A549 (cell line): ENCODE results near the gene RELL2. TPM values are rescaled to one million over a fixed set of nuclear protein-coding genes. Genes with fewer than 3 reads are reported as not detected.

ENCODE experiments used
- ATAC-seq, 2 experiments: fragments of 200-7000 bp in 1 of 2; fragments of >200 bp in 1 of 2; cut with Nextera tagmentation in 1 of 2; cut with Tn5 transposase in 1 of 2; 3 replicates each; pipeline versions ENCODE4 v1.8.0 to v1.9.1; 2018 to 2020; ENCODE audit warnings: mild to moderate bottlenecking in 1 of 2, moderate library complexity in 1 of 2
- CTCF ChIA-PET: fragments of 300-600 bp; sonication (Branson Sonifier 250); formaldehyde crosslinking; extraction: SDS; loops from one replicate; lab custom pipeline; 2021; ENCODE audit warnings: antibody characterized with exemption, inconsistent platforms; lab: Yijun Ruan, JAX
- POLR2A ChIA-PET: fragments of 350-600 bp; formaldehyde crosslinking; extraction: SDS; loops from one replicate; lab custom pipeline; 2021; ENCODE audit warnings: antibody characterized with exemption, inconsistent platforms; lab: Yijun Ruan, JAX
- DNase-seq, 2 experiments: peaks; one replicate each; pipeline versions ENCODE4 v3.0.0 to v3.0.0-alpha.2; 2011 to 2016; ENCODE audit warnings: low read depth in 1 of 2, low spot score in 1 of 2
- FAIRE-seq: peaks from 2 replicates; lab custom pipeline; 2011; peaks lifted over from hg19 to GRCh38; lab: Jason Lieb, UNC
- H3K27ac ChIP-seq, 2 experiments: fragments of >200 bp; sonication (Bioruptor Twin); formaldehyde crosslinking; 3 replicates each; pipeline ENCODE4 v1.5.1; 2016 to 2017
- H3K4me1 ChIP-seq: fragments of >200 bp; sonication (Bioruptor Twin); formaldehyde crosslinking; 3 replicates; pipeline ENCODE4 v1.6.1; 2016
- H3K4me2 ChIP-seq: fragments of >200 bp; sonication (Bioruptor Twin); formaldehyde crosslinking; 3 replicates; pipeline ENCODE4 v1.6.1; 2016
- H3K4me3 ChIP-seq: fragments of >200 bp; sonication (Bioruptor Twin); formaldehyde crosslinking; 3 replicates; pipeline ENCODE4 v1.5.1; 2016
- H3K9me3 ChIP-seq: fragments of >200 bp; sonication (Bioruptor Twin); formaldehyde crosslinking; 3 replicates; pipeline ENCODE4 v1.6.1; 2016
- BCL3 ChIP-seq: fragments of >200 bp; sonication (Bioruptor Twin); formaldehyde crosslinking; IDR thresholded peaks from 3 replicates; pipeline ENCODE4 v1.6.1; 2016
- BHLHE40 ChIP-seq: IDR thresholded peaks from 2 replicates; pipeline ENCODE4 v1.6.1; 2012; ENCODE audit warnings: low read depth, low read length, inconsistent platforms
- CHD2 ChIP-seq: fragments of 150-350 bp; IDR thresholded peaks from 2 replicates; pipeline ENCODE4 v1.6.1; 2014; ENCODE audit warnings: low read length; ENCODE audit not compliant: partially characterized antibody
- EHMT2 ChIP-seq: fragments of 200-600 bp; sonication (generic); IDR thresholded peaks from 2 replicates; pipeline ENCODE4 v1.6.1; 2016; ENCODE audit warnings: antibody characterized with exemption, low read depth, mild to moderate bottlenecking, moderate library complexity
- EP300 ChIP-seq, 2 experiments: fragments of >200 bp; sonication (Bioruptor Twin); formaldehyde crosslinking; IDR thresholded peaks; 2 replicates in 1 of 2; 3 replicates in 1 of 2; pipeline ENCODE4 v1.6.1; 2016 to 2017
- FOSL2 ChIP-seq, 2 experiments: fragments of 450-650 bp in 1 of 2; fragments of >200 bp in 1 of 2; sonication (Bioruptor Twin) in 1 of 2; formaldehyde crosslinking; IDR thresholded peaks; 2 replicates each; pipeline versions ENCODE4 v1.5.0 to v1.6.1; 2016 to 2020; ENCODE audit warnings: mild to moderate bottlenecking in 1 of 2, moderate library complexity in 1 of 2
- GATA3 ChIP-seq: IDR thresholded peaks from 2 replicates; pipeline ENCODE4 v1.6.1; 2012; ENCODE audit warnings: borderline replicate concordance
- HEYL ChIP-seq: fragments of 250-450 bp; sonication (Bioruptor Pico); IDR thresholded peaks from 2 replicates; pipeline ENCODE4 v1.8.0; 2021; ENCODE audit warnings: mild to moderate bottlenecking, moderate library complexity
- HOXA7 ChIP-seq: fragments of 250-450 bp; sonication (Bioruptor Pico); IDR thresholded peaks from 2 replicates; pipeline ENCODE4 v1.5.0; 2020; ENCODE audit warnings: mild to moderate bottlenecking, moderate library complexity
- HOXB13 ChIP-seq: fragments of 250-450 bp; sonication (Bioruptor Pico); IDR thresholded peaks from 2 replicates; pipeline ENCODE4 v1.5.0; 2020; ENCODE audit warnings: low read depth, mild to moderate bottlenecking, moderate library complexity
- HOXB5 ChIP-seq: fragments of 250-450 bp; sonication (Bioruptor Pico); IDR thresholded peaks from 2 replicates; pipeline ENCODE4 v1.5.0; 2020; ENCODE audit warnings: mild to moderate bottlenecking, moderate library complexity
- JUN ChIP-seq, 2 experiments: fragments of >200 bp; sonication (Bioruptor Twin); formaldehyde crosslinking; IDR thresholded peaks; 2 replicates in 1 of 2; 3 replicates in 1 of 2; pipeline ENCODE4 v1.6.1; 2016 to 2017
- KDM1A ChIP-seq: fragments of 200-600 bp; sonication (generic); IDR thresholded peaks from 2 replicates; pipeline ENCODE4 v1.6.1; 2016; ENCODE audit warnings: low read depth, mild to moderate bottlenecking
- MAX ChIP-seq: IDR thresholded peaks from 2 replicates; pipeline ENCODE4 v1.6.1; 2012
- MAZ ChIP-seq: fragments of 150-350 bp; IDR thresholded peaks from 2 replicates; pipeline ENCODE4 v1.6.1; 2014; ENCODE audit warnings: antibody characterized with exemption, low read depth, low read length, borderline replicate concordance
- MYC ChIP-seq: IDR thresholded peaks from 2 replicates; pipeline ENCODE4 v1.6.1; 2012; ENCODE audit warnings: mild to moderate bottlenecking, inconsistent platforms, low read length, improper control_type of control experiment, borderline replicate concordance
- NFE2L2 ChIP-seq: fragments of 150-350 bp; conservative IDR thresholded peaks from 2 replicates; pipeline ENCODE4 v1.6.1; 2014; ENCODE audit warnings: low read length
- NR3C1 ChIP-seq: fragments of >200 bp; sonication (Bioruptor Twin); formaldehyde crosslinking; IDR thresholded peaks from 3 replicates; pipeline ENCODE4 v1.6.1; 2017
- POLR2AphosphoS2 ChIP-seq: conservative IDR thresholded peaks from 2 replicates; pipeline ENCODE4 v1.6.1; 2012; ENCODE audit warnings: low read length, improper control_type of control experiment, inconsistent platforms
- RNF2 ChIP-seq: fragments of 200-600 bp; sonication (generic); IDR thresholded peaks from 2 replicates; pipeline ENCODE4 v1.6.1; 2016; ENCODE audit warnings: low read depth, mild to moderate bottlenecking, antibody characterized with exemption, moderate library complexity, borderline replicate concordance
- SREBF2 ChIP-seq: fragments of 450-650 bp; IDR thresholded peaks from 2 replicates; pipeline ENCODE4 v1.6.1; 2014; ENCODE audit warnings: mild to moderate bottlenecking, moderate library complexity
- TFCP2L1 ChIP-seq: fragments of 250-450 bp; sonication (Bioruptor Pico); IDR thresholded peaks from 2 replicates; pipeline ENCODE4 v1.5.0; 2021; ENCODE audit warnings: mild to moderate bottlenecking
- TP53 ChIP-seq: fragments of 250-450 bp; sonication (Bioruptor Pico); IDR thresholded peaks from 2 replicates; pipeline ENCODE4 v1.5.0; 2021; ENCODE audit warnings: mild to moderate bottlenecking, moderate library complexity
- USF2 ChIP-seq: fragments of 450-650 bp; IDR thresholded peaks from 2 replicates; pipeline ENCODE4 v1.6.1; 2014; ENCODE audit warnings: antibody characterized with exemption
- ZC3H11A ChIP-seq: fragments of 450-650 bp; IDR thresholded peaks from 2 replicates; pipeline ENCODE4 v1.6.1; 2014; ENCODE audit warnings: antibody characterized with exemption, mild to moderate bottlenecking
- ZSCAN20 ChIP-seq: fragments of 250-450 bp; sonication (Bioruptor Pico); IDR thresholded peaks from 2 replicates; pipeline ENCODE4 v1.8.0; 2022; ENCODE audit warnings: mild to moderate bottlenecking, moderate library complexity
- WGBS: methylation state at CpG from one replicate; pipeline ENCODE4 v1.1.6; 2017; ENCODE audit errors: missing lambda C conversion rate; 5-methylcytosine and 5-hydroxymethylcytosine counted together
- polyA plus RNA-seq, 4 experiments: library from polyadenylated mRNA; depleted of rRNA in 3 of 4; stranded (reverse); fragments of >200 nt; fragmentation: RNase III in 1 of 4; extraction: RNeasy Plus Mini Kit Qiagen cat#74134 plus additional on column Dnase treatment in 1 of 4; gene quantifications; 2 replicates in 3 of 4; 3 replicates in 1 of 4; pipeline ENCODE4 v1.2.3, GENCODE V29; 2011 to 2017

The RELL2 gene
- polyA plus RNA-seq, 2 of the 4 experiments (the other 2 are of a cell fraction), result 3.6 to 6.5 TPM

- POLR2A ChIA-PET, result interaction anchor here (0.6 kb wide), 1 partner anchor 46 kb away, joined by 3 read pairs; no protein-coding TSS in a partner anchor
- no peak for FAIRE-seq
These were observed 13.2 kb upstream of the RELL2 start for GRCh38 chr5:141623611-141624010.

GRCh38 chr5:141628175-141628788 is 8.5 kb upstream of the RELL2 start:
- POLR2A ChIA-PET, result no interaction called here
- no peaks in the 10 kb centered on the region for H3K4me1 ChIP-seq
- TF ChIP-seq HOXA7, result no peak
- TF ChIP-seq TFCP2L1 (CRISPR knock-in tag), result no peak
- no peak for TF ChIP-seq EP300 (IDR thresholded peaks at IDR 0.05)
- TF ChIP-seq HOXB5, result no peak
- TF ChIP-seq BCL3, result no peak
- TF ChIP-seq MAX, result no peak
- no peak for TF ChIP-seq FOSL2 (IDR thresholded peaks at IDR 0.05)
- TF ChIP-seq FOSL2 (CRISPR knock-in tag; IDR thresholded peaks at IDR 0.05), result no peak
- TF ChIP-seq RNF2, result no peak
- TF ChIP-seq ZSCAN20 (CRISPR knock-in tag), result no peak
- no peak for TF ChIP-seq NFE2L2
- TF ChIP-seq GATA3, result no peak
- no peak for TF ChIP-seq POLR2AphosphoS2
- TF ChIP-seq CHD2, result no peak
- no peaks in the 10 kb centered on the region for H3K9me3 ChIP-seq
- 93% methylated on average over 6 of the region's 6 CpGs for whole genome bisulfite sequencing
- H3K4me3 ChIP-seq, result no peak overlapping the region
- no peak overlapping the region for H3K4me2 ChIP-seq
- no peak overlapping the region for H3K27ac ChIP-seq
- no peak for ATAC-seq
- CTCF ChIA-PET, result interaction anchor here (1.4 to 20.4 kb wide), 5 partner anchors 8 to 36 kb away, joined by 3 to 303 read pairs (median 6); partner anchors contain the start of gene DIAPH1
- FAIRE-seq, result no peak
- DNase-seq, result no peak

More at GRCh38 chr5:141623611-141624010, 13.2 kb upstream of the RELL2 start:
- CTCF ChIA-PET, result interaction anchor here (1.2 to 20.4 kb wide), 3 partner anchors 9 to 32 kb away, joined by 3 to 303 read pairs (median 4); no protein-coding TSS in a partner anchor
- ATAC-seq (no peak), DNase-seq (no peak)
- Histone ChIP-seq H3K4me3 (no peak overlapping the region), H3K27ac (no peak overlapping the region), H3K4me1 (peaks cover 4% of the 10 kb centered on the region; the same call in 1 of the 3 replicates), H3K4me2 (no peak overlapping the region), H3K9me3 (no peaks in the 10 kb centered on the region)
- TF ChIP-seq BHLHE40 (no peak), MYC (no peak), EHMT2 (no peak), ZSCAN20 (CRISPR knock-in tag) (no peak), CHD2 (no peak), KDM1A (no peak), NR3C1 (no peak), TP53 (CRISPR knock-in tag) (no peak), HEYL (no peak), FOSL2 (IDR thresholded peaks at IDR 0.05) (no peak), FOSL2 (CRISPR knock-in tag; IDR thresholded peaks at IDR 0.05) (no peak), MAZ (no peak), HOXB13 (CRISPR knock-in tag) (no peak), SREBF2 (no peak), JUN (IDR thresholded peaks at IDR 0.05) (no peak), EP300 (IDR thresholded peaks at IDR 0.05) (no peak), USF2 (no peak), ZC3H11A (no peak)
- 84% methylated on average over 5 of the region's 5 CpGs for WGBS
